K562 (cell line): ENCODE data around the gene GARRE1. TPM values are rescaled to one million over a fixed set of nuclear protein-coding genes. Genes with fewer than 3 reads are reported as not detected.
A peak's percentile ranks its signal among the peaks of the same experiment; 100 is the strongest.

Experiments used
- ATAC-seq: fragments of 200-7000 bp; cut with Tn5 transposase; 3 replicates; pipeline ENCODE4 v1.9.1; 2020; ENCODE audit warnings: moderate library complexity
- BruUV-seq: library from RNA; stranded (reverse); fragments of 400-500 nt; replicated peaks from 2 replicates; lab custom pipeline; 2021; lab: Mats Ljungman, UMichigan
- CTCF ChIA-PET: fragments of 300-600 bp; formaldehyde crosslinking; extraction: SDS; loops from one replicate; lab custom pipeline; 2021; ENCODE audit warnings: low intra/inter-chr PET ratio; lab: Yijun Ruan, JAX
- POLR2A ChIA-PET: fragments of 300-600, 350-650 bp; sonication (Branson Sonifier 250); formaldehyde crosslinking; extraction: SDS; loops from one replicate; lab custom pipeline; 2021; ENCODE audit warnings: antibody characterized with exemption, inconsistent platforms; lab: Yijun Ruan, JAX
- DNase-seq, 4 experiments: peaks; one replicate each; pipeline versions ENCODE4 v3.0.0 to v3.0.0-alpha.2; 2011 to 2018; ENCODE audit warnings: low spot score in 3 of 4, mixed read lengths in 3 of 4; ENCODE audit errors: extremely low read depth in 1 of 4
- FAIRE-seq: peaks from 2 replicates; lab custom pipeline; 2011; peaks lifted over from hg19 to GRCh38; lab: Jason Lieb, UNC
- H2AFZ ChIP-seq: 2 replicates; pipeline ENCODE4 v1.6.0; 2011; ENCODE audit warnings: low read depth, low read length, control low read depth, inconsistent platforms
- H3K27ac ChIP-seq: fragments of 200-600 bp; 3 replicates; pipeline ENCODE4 v1.8.0; 2011; ENCODE audit warnings: low read depth, mild to moderate bottlenecking, control low read depth, inconsistent platforms, low read length, moderate library complexity, mixed read lengths; ENCODE audit errors: extremely low read depth
- H3K27me3 ChIP-seq, 2 experiments: fragments of 300-600 bp in 1 of 2; 2 replicates in 1 of 2; 3 replicates in 1 of 2; pipeline versions ENCODE4 v1.6.0 to v1.8.0; 2011; ENCODE audit warnings: inconsistent platforms in 2 of 2, low read length in 2 of 2, mild to moderate bottlenecking in 1 of 2, mixed read lengths in 1 of 2, moderate library complexity in 1 of 2; ENCODE audit not compliant: control insufficient read depth in 2 of 2, insufficient read depth in 2 of 2
- H3K36me3 ChIP-seq: fragments of 300-600 bp; 3 replicates; pipeline ENCODE4 v1.8.0; 2011; ENCODE audit warnings: mild to moderate bottlenecking, low read length, inconsistent platforms; ENCODE audit not compliant: control insufficient read depth, insufficient read depth
- H3K4me1 ChIP-seq, 2 experiments: fragments of 200-600 bp in 1 of 2; replicated peaks in 1 of 2; 2 replicates in 1 of 2; 3 replicates in 1 of 2; pipeline versions ENCODE4 v1.5.1 to v1.8.0; 2011; ENCODE audit warnings: inconsistent platforms in 2 of 2, low read length in 2 of 2, mild to moderate bottlenecking in 1 of 2, mixed read lengths in 1 of 2, moderate library complexity in 1 of 2; ENCODE audit not compliant: control insufficient read depth in 2 of 2, insufficient read depth in 2 of 2
- H3K4me2 ChIP-seq: 2 replicates; pipeline ENCODE4 v1.6.1; 2011; ENCODE audit warnings: low read length, control low read depth, inconsistent platforms, mixed read lengths; ENCODE audit not compliant: insufficient read depth
- H3K4me3 ChIP-seq: fragments of 200-600 bp; sonication (generic), shearing (Covaris generic); 2 replicates; pipeline ENCODE4 v1.5.1; 2016; ENCODE audit warnings: control low read depth, inconsistent platforms
- H3K79me2 ChIP-seq: fragments of 200-600 bp; 3 replicates; pipeline ENCODE4 v1.8.0; 2011; ENCODE audit warnings: low read length, inconsistent platforms; ENCODE audit not compliant: control insufficient read depth, insufficient read depth
- H3K9ac ChIP-seq, 2 experiments: 2 replicates each; pipeline versions ENCODE4 v1.6.0 to v1.6.1; 2011; ENCODE audit warnings: low read depth in 2 of 2, low read length in 2 of 2, control low read depth in 1 of 2, inconsistent platforms in 1 of 2, mild to moderate bottlenecking in 1 of 2, mixed read lengths in 1 of 2; ENCODE audit not compliant: insufficient read depth in 1 of 2
- H3K9me1 ChIP-seq: one replicate; pipeline ENCODE4 v1.6.0; 2011; ENCODE audit warnings: inconsistent platforms, mild to moderate bottlenecking, low read length, moderate library complexity; ENCODE audit not compliant: control insufficient read depth, insufficient read depth
- H3K9me3 ChIP-seq: replicated peaks from 2 replicates; pipeline ENCODE4 v1.5.1; 2011; ENCODE audit warnings: low read depth, low read length, inconsistent platforms; ENCODE audit not compliant: control insufficient read depth, insufficient read depth
- H4K20me1 ChIP-seq: replicated peaks from 2 replicates; pipeline ENCODE4 v1.6.1; 2011; ENCODE audit warnings: low read length, inconsistent platforms, mixed read lengths; ENCODE audit not compliant: control insufficient read depth, insufficient read depth
- CEBPB ChIP-seq: fragments of 450-650 bp; IDR thresholded peaks from 2 replicates; pipeline ENCODE4 v1.6.1; 2016; ENCODE audit warnings: missing genetic modification characterization, missing compliant biosample characterization
- FOSL1 ChIP-seq: fragments of 200-800 bp; sonication (Bioruptor generic); conservative IDR thresholded peaks from 2 replicates; pipeline ENCODE4 v1.6.1; 2016; ENCODE audit warnings: missing genetic modification characterization, missing compliant biosample characterization
- NFRKB ChIP-seq: fragments of 450-650 bp; IDR thresholded peaks from 2 replicates; pipeline ENCODE4 v1.6.1; 2016; ENCODE audit warnings: low read depth
- POU5F1 ChIP-seq: fragments of 150-350 bp; IDR thresholded peaks from 2 replicates; pipeline ENCODE4 v1.6.1; 2014; ENCODE audit warnings: borderline replicate concordance, low read length, low read depth, mild to moderate bottlenecking; ENCODE audit not compliant: partially characterized antibody
- RBM14 ChIP-seq: fragments of 200-400 bp; formaldehyde crosslinking; IDR thresholded peaks from 2 replicates; pipeline ENCODE4 v1.6.1; 2018; ENCODE audit warnings: low read depth, mild to moderate bottlenecking, low read length, moderate library complexity, borderline replicate concordance; ENCODE audit not compliant: insufficient read depth
- ZNF445 ChIP-seq: fragments of 250-450 bp; sonication (Bioruptor Pico); IDR thresholded peaks from 2 replicates; pipeline ENCODE4 v1.4.0; 2020; ENCODE audit warnings: low read depth, mild to moderate bottlenecking, moderate library complexity
- WGBS: fragments of 100-300 bp; shearing (Covaris generic); methylation state at CpG from one replicate; pipeline ENCODE4 v1.1.6; 2016; ENCODE audit warnings: low coverage, mixed read lengths; ENCODE audit not compliant: insufficient coverage; ENCODE audit errors: missing lambda C conversion rate; 5-methylcytosine and 5-hydroxymethylcytosine counted together
- in situ Hi-C: fragments of 300-500 bp; cut with MboI; formaldehyde crosslinking; loops from 4 replicates; pipeline ENCODE4 v1.15.0; 2018; ENCODE audit warnings: inconsistent platforms, mixed read lengths
- intact Hi-C: fragments of 100-400 bp; cut with micrococcal nuclease; formaldehyde crosslinking; loops from 2 replicates; pipeline ENCODE4 v1.14.2; 2022
- polyA plus RNA-seq, 8 experiments: library from polyadenylated mRNA; depleted of rRNA in 4 of 8; stranded (reverse) in 5 of 8; unstranded in 3 of 8; fragments of >200 nt; fragmentation: Nextera tagmentation in 2 of 8; fragmentation: Illumina TruSeq in 1 of 8; extraction: Ambion mirVana in 2 of 8; extraction: Trizol in 1 of 8; gene quantifications; 2 replicates each; pipeline versions ENCODE4 v1.2.1 to v1.2.3, GENCODE V29; 2011 to 2014; ENCODE audit warnings: inconsistent platforms in 1 of 8, missing spikeins in 1 of 8
- total RNA-seq, 7 experiments: library from RNA; depleted of rRNA in 6 of 7; stranded (reverse); fragments of >200 nt in 6 of 7; fragmentation: Illumina TruSeq in 2 of 7; extraction: Trizol in 2 of 7; gene quantifications; 2 replicates each; pipeline versions ENCODE4 v1.2.1 to v1.2.3, GENCODE V29; 2011 to 2021; ENCODE audit warnings: low replicate concordance in 1 of 7
- TF ChIP-seq, protein P1 (sequence below), 2 experiments: IDR thresholded peaks in 1 of 2; conservative IDR thresholded peaks in 1 of 2; 2 replicates each; pipeline ENCODE4 v1.6.1; 2016; ENCODE audit warnings: low read depth in 2 of 2, mild to moderate bottlenecking in 1 of 2, missing compliant biosample characterization in 1 of 2, missing genetic modification characterization in 1 of 2, moderate library complexity in 1 of 2

GARRE1 gene
- total and polyA plus RNA-seq, 9 of the 15 experiments (the other 6 are each of a cell fraction or from before 2014, with no cell fraction given): 1.6 to 12.8 (median 7.5) TPM

DNA sequence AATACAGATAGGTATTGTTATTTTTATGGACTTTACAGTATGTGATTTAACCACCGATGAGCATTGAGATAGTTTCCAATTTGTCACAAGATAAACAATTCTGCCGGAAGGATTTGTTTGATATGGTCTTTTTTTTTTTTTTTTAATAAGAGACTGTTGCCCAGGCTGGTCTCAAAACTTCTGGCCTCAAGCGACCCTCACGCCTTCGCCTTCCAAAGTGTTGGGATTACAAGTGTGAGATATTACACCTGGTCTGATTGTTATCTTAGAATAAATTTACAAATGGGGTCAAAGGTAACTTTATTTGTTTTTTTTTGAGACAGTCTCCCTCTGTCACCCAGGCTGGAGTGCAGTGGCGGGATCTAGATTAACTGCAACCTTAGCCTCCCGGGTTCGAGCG is 1.2 kb downstream of the GARRE1 start (continued):
- TF ChIP-seq, protein P1, sequence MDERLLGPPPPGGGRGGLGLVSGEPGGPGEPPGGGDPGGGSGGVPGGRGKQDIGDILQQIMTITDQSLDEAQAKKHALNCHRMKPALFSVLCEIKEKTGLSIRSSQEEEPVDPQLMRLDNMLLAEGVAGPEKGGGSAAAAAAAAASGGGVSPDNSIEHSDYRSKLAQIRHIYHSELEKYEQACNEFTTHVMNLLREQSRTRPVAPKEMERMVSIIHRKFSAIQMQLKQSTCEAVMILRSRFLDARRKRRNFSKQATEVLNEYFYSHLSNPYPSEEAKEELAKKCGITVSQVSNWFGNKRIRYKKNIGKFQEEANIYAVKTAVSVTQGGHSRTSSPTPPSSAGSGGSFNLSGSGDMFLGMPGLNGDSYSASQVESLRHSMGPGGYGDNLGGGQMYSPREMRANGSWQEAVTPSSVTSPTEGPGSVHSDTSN (CRISPR knock-in tag; IDR thresholded peaks at IDR 0.05; ENCODE audit: low read depth): no peak
- TF ChIP-seq, protein P1 (tag; conservative IDR thresholded peaks at IDR 0.05; ENCODE audit: low read depth): no peak
- no peak for TF ChIP-seq RBM14
- TF ChIP-seq NFRKB: no peak
- no peak for TF ChIP-seq POU5F1
- TF ChIP-seq FOSL1 (tag): no peak

DNA sequence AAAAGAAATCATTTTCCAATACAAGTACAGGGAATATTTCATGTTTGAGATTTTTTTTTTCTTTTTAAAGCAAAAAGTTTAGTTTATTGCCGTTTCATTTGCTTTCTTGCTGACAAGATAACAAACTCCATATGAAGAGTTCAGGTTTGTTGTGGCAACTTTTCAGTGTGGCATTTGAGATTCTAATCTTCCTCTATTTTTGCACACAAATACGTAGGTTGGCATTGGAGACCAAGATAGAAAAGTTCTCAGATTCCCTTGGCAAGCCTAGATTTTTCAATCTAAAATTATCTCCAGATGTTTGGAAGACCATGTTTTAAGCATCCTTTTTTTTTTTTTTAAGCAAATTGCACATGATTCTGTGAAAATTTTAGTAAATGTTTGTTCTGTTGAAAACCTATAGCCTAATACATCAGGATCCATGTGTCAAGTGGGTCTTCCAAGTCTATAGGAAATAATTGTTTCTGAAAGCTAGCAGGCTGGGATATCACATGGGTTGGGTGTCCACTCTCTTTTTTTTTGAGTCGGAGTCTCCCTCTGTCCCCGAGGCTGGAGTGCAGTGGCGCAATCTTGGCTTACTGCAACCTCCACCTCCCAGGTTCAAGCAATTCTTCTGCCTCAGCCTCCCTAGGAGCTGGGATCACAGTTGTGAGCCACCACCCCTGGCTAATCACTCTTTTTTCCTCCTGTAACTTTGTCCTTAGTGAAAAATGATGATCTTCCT is 2.6 kb downstream of the GARRE1 start:
- Histone ChIP-seq H3K4me2 (no peak overlapping the region), H3K79me2 (peaks cover 35% of the 10 kb centered on the region), H3K9ac (no peak overlapping the region), H3K27ac (no peak overlapping the region), H3K27me3 (no peaks in the 10 kb centered on the region), H3K9me3 (no peaks in the 10 kb centered on the region), H3K4me3 (no peak overlapping the region), H3K4me1 (peaks cover 9 to 24% of the 10 kb centered on the region in 2 experiments; a peak in 3 of 5 replicates), H3K9me1 (peaks cover 3% of the 10 kb centered on the region), H3K36me3 (peaks cover 4% of the 10 kb centered on the region; the same call in 1 of the 3 replicates), H4K20me1 (peaks cover 7% of the 10 kb centered on the region), H2AFZ (no peak overlapping the region)
- DNase-seq (no peak), ATAC-seq (no peak), FAIRE-seq (no peak)
- TF ChIP-seq ZNF445: no peak
- peak; percentile 66; the same call in 1 of the 2 replicates for TF ChIP-seq CEBPB (tag)
- intact Hi-C loops (loop anchor here (5.0 kb wide), 1 partner anchor 70 kb away; no protein-coding TSS in a partner anchor), in situ Hi-C loops (no loop called here)
- BruUV-seq: TSS peak; percentile 29
- CTCF ChIA-PET: interaction anchor here (0.7 kb wide), 1 partner anchor 11 kb away, joined by 3 read pairs; no protein-coding TSS in a partner anchor
- POLR2A ChIA-PET: interaction anchor here (0.6 kb wide), 1 partner anchor 1093 kb away, joined by 3 read pairs; no protein-coding TSS in a partner anchor
- WGBS: 63% methylated on average over 5 of the region's 5 CpGs
